ENCODE results near the gene TXNDC12.

Gene TXNDC12

GRCh38 chr1:52026278-52026677 lies 28.7 kb downstream of the TXNDC12 start:
- peaks cover 8% of the 10 kb centered on the region; the same call in 1 of the 2 replicates for H3K36me3 ChIP-seq (ENCODE audit: low read length)
- peaks cover 4% of the 10 kb centered on the region; the same call in 1 of the 2 replicates for H3F3A ChIP-seq (ENCODE audit: insufficient read depth)
- H3K9ac ChIP-seq (ENCODE audit: low read length), result no peak overlapping the region
- H3K9me2 ChIP-seq (replicated peaks; ENCODE audit: insufficient read depth, low read length), result no peaks in the 10 kb centered on the region
- H3K27ac ChIP-seq (ENCODE audit: low read depth, low read length), result no peak overlapping the region
- peaks cover 6% of the 10 kb centered on the region; the same call in 1 of the 2 replicates for H4K20me1 ChIP-seq (ENCODE audit: low read depth, low read length)
- H3K4me2 ChIP-seq (ENCODE audit: low read depth, low read length, poor library complexity, severe bottlenecking), result no peak overlapping the region
- H2AFZ ChIP-seq (ENCODE audit: low read depth, low read length, severe bottlenecking), result no peak overlapping the region
- TF ChIP-seq EZH2phosphoT487 (conservative IDR thresholded peaks at IDR 0.05; ENCODE audit: low read length) (no peak), CTCF (IDR thresholded peaks at IDR 0.05; ENCODE audit: insufficient read depth, low read length, poor library complexity, severe bottlenecking) (no peak)
- H3K27me3 ChIP-seq (ENCODE audit: low read length), result no peaks in the 10 kb centered on the region
- no peak overlapping the region for H3K4me3 ChIP-seq (ENCODE audit: insufficient read depth, low read length, poor library complexity, severe bottlenecking)
- H3K9me3 ChIP-seq (ENCODE audit: insufficient read depth, low read length), result no peaks in the 10 kb centered on the region
- H3K79me2 ChIP-seq (ENCODE audit: insufficient read depth, low read length), result peaks cover 19% of the 10 kb centered on the region

DNA sequence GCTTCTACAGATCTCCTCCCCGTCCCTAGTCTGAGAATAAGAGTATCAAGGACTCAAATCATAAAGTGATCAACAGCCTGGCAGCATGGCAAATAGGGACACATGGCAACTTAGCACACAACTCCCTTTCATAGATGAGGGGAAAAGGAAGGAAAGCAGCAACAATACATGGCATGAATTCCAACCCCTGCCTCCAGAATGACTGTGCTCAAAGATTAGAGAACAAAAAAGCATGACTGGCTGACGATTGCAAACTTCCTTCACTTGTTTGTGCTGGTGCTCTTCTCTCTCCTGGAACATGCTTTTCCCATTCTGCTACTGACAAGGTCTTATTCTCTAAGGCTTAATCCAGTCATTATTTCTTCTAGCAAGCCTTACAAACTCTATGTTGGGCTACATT lies 32.9 kb downstream of the TXNDC12 start:
- Histone ChIP-seq H3K9ac (ENCODE audit: low read length) (no peak overlapping the region), H4K20me1 (ENCODE audit: low read depth, low read length) (no peaks in the 10 kb centered on the region), H3K27ac (ENCODE audit: low read depth, low read length) (no peak overlapping the region), H3K9me2 (replicated peaks; ENCODE audit: insufficient read depth, low read length) (no peaks in the 10 kb centered on the region), H3K9me3 (ENCODE audit: insufficient read depth, low read length) (no peaks in the 10 kb centered on the region), H2AFZ (ENCODE audit: low read depth, low read length, severe bottlenecking) (no peak overlapping the region), H3K4me3 (ENCODE audit: insufficient read depth, low read length, poor library complexity, severe bottlenecking) (no peak overlapping the region), H3K36me3 (ENCODE audit: low read length) (peaks cover 7% of the 10 kb centered on the region; the same call in 1 of the 2 replicates), H3K27me3 (ENCODE audit: low read length) (no peaks in the 10 kb centered on the region), H3F3A (ENCODE audit: insufficient read depth) (no peaks in the 10 kb centered on the region), H3K4me2 (ENCODE audit: low read depth, low read length, poor library complexity, severe bottlenecking) (no peak overlapping the region), H3K79me2 (ENCODE audit: insufficient read depth, low read length) (no peaks in the 10 kb centered on the region)
- TF ChIP-seq EZH2phosphoT487 (conservative IDR thresholded peaks at IDR 0.05; ENCODE audit: low read length) (no peak), CTCF (IDR thresholded peaks at IDR 0.05; ENCODE audit: insufficient read depth, low read length, poor library complexity, severe bottlenecking) (no peak)

DNA sequence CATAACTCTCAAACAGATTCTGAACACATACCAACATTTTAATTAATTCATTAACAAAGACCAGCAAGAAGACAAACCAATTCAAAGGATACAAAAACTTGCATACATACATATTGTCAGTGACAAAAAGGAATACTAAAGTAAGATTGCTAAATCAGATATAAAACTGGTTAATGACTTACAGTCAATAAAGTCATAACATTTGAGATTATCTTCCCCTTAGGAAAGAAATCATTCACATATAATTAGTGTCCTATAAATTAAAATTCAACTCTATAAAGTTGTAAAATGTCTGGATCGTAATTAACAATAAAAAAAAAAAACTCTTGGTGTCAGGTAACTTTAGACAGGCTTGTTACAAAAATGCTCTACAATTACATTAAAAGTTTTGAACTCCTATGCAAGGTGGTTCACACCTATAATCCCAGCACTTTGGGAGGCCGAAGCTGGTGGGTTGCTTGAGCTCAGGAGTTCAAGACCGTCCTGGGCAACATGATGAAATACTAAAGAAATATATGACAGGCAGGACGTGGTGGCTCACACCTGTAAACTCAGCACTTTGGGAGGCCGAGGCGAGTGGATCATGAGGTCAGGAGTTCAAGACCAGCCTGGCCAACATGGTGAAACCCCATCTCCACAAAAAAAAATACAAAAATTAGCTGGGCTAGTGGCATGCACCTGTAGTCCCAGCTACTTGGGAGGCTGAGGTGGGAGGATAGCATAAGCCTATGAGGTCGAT lies 46.8 kb downstream of the TXNDC12 start:
- Histone ChIP-seq H3K4me2 (ENCODE audit: low read depth, low read length, poor library complexity, severe bottlenecking) (no peak overlapping the region), H3K27me3 (ENCODE audit: low read length) (no peaks in the 10 kb centered on the region), H3K4me3 (ENCODE audit: insufficient read depth, low read length, poor library complexity, severe bottlenecking) (no peak overlapping the region), H3K9me2 (replicated peaks; ENCODE audit: insufficient read depth, low read length) (no peaks in the 10 kb centered on the region), H3F3A (ENCODE audit: insufficient read depth) (no peaks in the 10 kb centered on the region), H2AFZ (ENCODE audit: low read depth, low read length, severe bottlenecking) (no peak overlapping the region), H4K20me1 (ENCODE audit: low read depth, low read length) (no peaks in the 10 kb centered on the region), H3K27ac (ENCODE audit: low read depth, low read length) (no peak overlapping the region), H3K9me3 (ENCODE audit: insufficient read depth, low read length) (no peaks in the 10 kb centered on the region), H3K79me2 (ENCODE audit: insufficient read depth, low read length) (no peaks in the 10 kb centered on the region), H3K36me3 (ENCODE audit: low read length) (no peaks in the 10 kb centered on the region), H3K9ac (ENCODE audit: low read length) (no peak overlapping the region)
- TF ChIP-seq CTCF (IDR thresholded peaks at IDR 0.05; ENCODE audit: insufficient read depth, low read length, poor library complexity, severe bottlenecking) (no peak), EZH2phosphoT487 (conservative IDR thresholded peaks at IDR 0.05; ENCODE audit: low read length) (no peak)
